Glutamatergic neuron (in vitro differentiated cells): ENCODE data around the gene VPS37C. TPM values are rescaled to one million over a fixed set of nuclear protein-coding genes. Genes with fewer than 3 reads are reported as not detected.
A peak's percentile ranks its signal among the peaks of the same experiment; 100 is the strongest.
"Not testable (repeated sequence)": the region's sequence is repeated elsewhere in the genome, so short reads cannot be mapped to it uniquely, and the experiment has no call there.

ENCODE experiments used
- DNase-seq: peaks from one replicate; pipeline ENCODE4 v3.0.0; 2022
- H3K27ac Mint-ChIP-seq: one replicate; pipeline ENCODE4 v1.8.0; 2020; ENCODE audit warnings: mild to moderate bottlenecking, mixed read lengths, inconsistent platforms; ENCODE audit not compliant: unreplicated experiment
- H3K27me3 Mint-ChIP-seq: one replicate; pipeline ENCODE4 v1.8.0; 2020; ENCODE audit warnings: mild to moderate bottlenecking, moderate library complexity, mixed read lengths, inconsistent platforms; ENCODE audit not compliant: unreplicated experiment
- H3K36me3 Mint-ChIP-seq: one replicate; pipeline ENCODE4 v1.8.0; 2020; ENCODE audit warnings: mild to moderate bottlenecking, mixed read lengths, inconsistent platforms; ENCODE audit not compliant: unreplicated experiment
- H3K4me1 Mint-ChIP-seq: one replicate; pipeline ENCODE4 v1.8.0; 2020; ENCODE audit warnings: mild to moderate bottlenecking, low read depth, mixed read lengths, inconsistent platforms; ENCODE audit not compliant: unreplicated experiment
- H3K4me3 Mint-ChIP-seq: one replicate; pipeline ENCODE4 v1.8.0; 2020; ENCODE audit warnings: mild to moderate bottlenecking, mixed read lengths, inconsistent platforms; ENCODE audit not compliant: unreplicated experiment
- H3K9me3 Mint-ChIP-seq: one replicate; pipeline ENCODE4 v1.8.0; 2020; ENCODE audit warnings: mild to moderate bottlenecking, moderate library complexity, mixed read lengths, inconsistent platforms; ENCODE audit not compliant: unreplicated experiment
- CTCF ChIP-seq: fragments of 200-600 bp; sonication (generic); IDR thresholded peaks from one replicate; pipeline ENCODE4 v1.5.0; 2021; ENCODE audit not compliant: partially characterized antibody, unreplicated experiment
- total RNA-seq: library from RNA; stranded (reverse); fragmentation: NEBNext Ultra II Directional; extraction: Animal tissue kit (Norgen Biotek cat#: 25700); gene quantifications from one replicate; pipeline ENCODE4 v1.2.1, GENCODE V29; 2021; ENCODE audit not compliant: unreplicated experiment

VPS37C gene
- total RNA-seq, 1 donor from 2014 or later = 27.1 TPM

GRCh38 chr11:61168042-61168688, 6.9 kb upstream of the VPS37C start:
- Mint-ChIP-seq H3K27ac (no peak overlapping the region), H3K27me3 (no peaks in the 10 kb centered on the region), H3K36me3 (no peaks in the 10 kb centered on the region), H3K9me3 (peaks cover 2% of the 10 kb centered on the region), H3K4me3 (no peak overlapping the region), H3K4me1 (peaks cover 2% of the 10 kb centered on the region)
- DNase-seq = no peak
- TF ChIP-seq CTCF = no peak

- H3K27ac Mint-ChIP-seq, DNase-seq, H3K4me1 Mint-ChIP-seq, H3K9me3 Mint-ChIP-seq, H3K27me3 Mint-ChIP-seq, H3K36me3 Mint-ChIP-seq, H3K4me3 Mint-ChIP-seq: not testable (repeated sequence)
Observed at GRCh38 chr11:61166331-61166730, 5.1 kb upstream of the VPS37C start.

- H3K27ac Mint-ChIP-seq = peak overlapping the region; percentile 71
- not testable (repeated sequence) for H3K27me3 Mint-ChIP-seq, H3K4me1 Mint-ChIP-seq, H3K9me3 Mint-ChIP-seq, H3K4me3 Mint-ChIP-seq, DNase-seq, H3K36me3 Mint-ChIP-seq
Observed at GRCh38 chr11:61165785-61166184, 4.6 kb upstream of the VPS37C start.

GRCh38 chr11:61164606-61165424, 3.6 kb upstream of the VPS37C start:
- TF ChIP-seq CTCF = no peak
- no peak for DNase-seq
- H3K4me3 Mint-ChIP-seq = peak overlapping the region; percentile 22
- H3K27ac Mint-ChIP-seq = peak overlapping the region; percentile 71
- H3K36me3 Mint-ChIP-seq = no peaks in the 10 kb centered on the region
- peaks cover 2% of the 10 kb centered on the region for H3K27me3 Mint-ChIP-seq
- H3K9me3 Mint-ChIP-seq = peaks cover 8% of the 10 kb centered on the region
- H3K4me1 Mint-ChIP-seq = peaks cover 12% of the 10 kb centered on the region

GRCh38 chr11:61163714-61164605, 2.7 kb upstream of the VPS37C start:
- H3K27ac Mint-ChIP-seq = no peak overlapping the region
- TF ChIP-seq CTCF = no peak
- H3K36me3 Mint-ChIP-seq = no peaks in the 10 kb centered on the region
- peaks cover 2% of the 10 kb centered on the region for H3K27me3 Mint-ChIP-seq
- DNase-seq = no peak
- H3K9me3 Mint-ChIP-seq = peaks cover 8% of the 10 kb centered on the region
- peaks cover 12% of the 10 kb centered on the region for H3K4me1 Mint-ChIP-seq
- no peak overlapping the region for H3K4me3 Mint-ChIP-seq
